HEK293 (cell line): ENCODE results near the gene MICAL3.

Source experiments
- CTCF ChIA-PET: fragments of 350-600 bp; formaldehyde crosslinking; extraction: SDS; loops from one replicate; lab custom pipeline; 2021; ENCODE audit warnings: antibody characterized with exemption; lab: Yijun Ruan, JAX
- POLR2A ChIA-PET: fragments of 300-600 bp; formaldehyde crosslinking; extraction: SDS; loops from one replicate; lab custom pipeline; 2020; ENCODE audit warnings: antibody characterized with exemption, inconsistent platforms; lab: Yijun Ruan, JAX
- H3K27ac ChIP-seq: fragments of 200-500 bp; sonication (Bioruptor generic); 2 replicates; pipeline ENCODE4 v1.5.1; 2014; ENCODE audit warnings: low read depth, low read length, control low read depth, inconsistent platforms; ENCODE audit errors: extremely low read depth
- H3K36me3 ChIP-seq, 2 experiments: fragments of 200-500 bp in 1 of 2; sonication (Bioruptor generic) in 1 of 2; 1 replicate in 1 of 2; 2 replicates in 1 of 2; pipeline ENCODE4 v1.5.1; 2014 to 2017; ENCODE audit warnings: inconsistent platforms in 2 of 2, low read length in 2 of 2; ENCODE audit not compliant: control insufficient read depth in 2 of 2, insufficient read depth in 1 of 2
- H3K4me1 ChIP-seq: fragments of 200-500 bp; sonication (Bioruptor generic); 2 replicates; pipeline ENCODE4 v1.5.1; 2014; ENCODE audit warnings: mild to moderate bottlenecking, low read length, inconsistent platforms; ENCODE audit not compliant: control insufficient read depth, insufficient read depth
- H3K4me3 ChIP-seq: 2 replicates; pipeline ENCODE4 v1.5.1; 2011; ENCODE audit warnings: low read depth, mild to moderate bottlenecking, control low read depth, low read length, moderate library complexity
- H3K9me3 ChIP-seq: fragments of 200-500 bp; sonication (Bioruptor generic); 2 replicates; pipeline ENCODE4 v1.5.1; 2014; ENCODE audit warnings: low read depth, low read length, inconsistent platforms; ENCODE audit not compliant: control insufficient read depth, insufficient read depth
- GLI4 ChIP-seq: fragments of 450-650 bp; formaldehyde crosslinking; IDR thresholded peaks from 2 replicates; pipeline ENCODE4 v1.5.1; 2016; ENCODE audit warnings: missing biosample characterization, missing genetic modification characterization
- GLIS1 ChIP-seq: fragments of 450-650 bp; formaldehyde crosslinking; IDR thresholded peaks from 2 replicates; pipeline ENCODE4 v1.5.1; 2016; ENCODE audit warnings: missing biosample characterization, missing genetic modification characterization
- MZF1 ChIP-seq: fragments of 450-650 bp; formaldehyde crosslinking; IDR thresholded peaks from 2 replicates; pipeline ENCODE4 v1.5.1; 2017; ENCODE audit warnings: missing biosample characterization, missing genetic modification characterization, borderline replicate concordance
- SALL2 ChIP-seq: fragments of 450-650 bp; formaldehyde crosslinking; IDR thresholded peaks from 2 replicates; pipeline ENCODE4 v1.5.0; 2017; ENCODE audit warnings: missing biosample characterization, mild to moderate bottlenecking, missing genetic modification characterization, borderline replicate concordance
- SCRT1 ChIP-seq: fragments of 450-650 bp; formaldehyde crosslinking; IDR thresholded peaks from 2 replicates; pipeline ENCODE4 v1.5.1; 2016; ENCODE audit warnings: missing biosample characterization, missing genetic modification characterization, borderline replicate concordance
- TCF7L2 ChIP-seq: IDR thresholded peaks from 2 replicates; pipeline ENCODE4 v1.6.1; 2011; ENCODE audit warnings: low read depth, mild to moderate bottlenecking, inconsistent platforms, low read length, moderate library complexity, borderline replicate concordance
- YY1 ChIP-seq: fragments of 450-650 bp; formaldehyde crosslinking; IDR thresholded peaks from 2 replicates; pipeline ENCODE4 v1.5.1; 2018; ENCODE audit warnings: missing biosample characterization, missing genetic modification characterization
- ZBTB20 ChIP-seq: fragments of 450-650 bp; formaldehyde crosslinking; IDR thresholded peaks from 2 replicates; pipeline ENCODE4 v1.5.1; 2016; ENCODE audit warnings: missing biosample characterization, missing genetic modification characterization
- ZNF112 ChIP-seq: fragments of 450-650 bp; formaldehyde crosslinking; IDR thresholded peaks from 2 replicates; pipeline ENCODE4 v1.5.0; 2017; ENCODE audit warnings: missing biosample characterization, missing genetic modification characterization
- ZNF138 ChIP-seq: fragments of 450-650 bp; formaldehyde crosslinking; IDR thresholded peaks from 2 replicates; pipeline ENCODE4 v1.5.1; 2016; ENCODE audit warnings: missing biosample characterization, missing genetic modification characterization, borderline replicate concordance
- ZNF169 ChIP-seq: fragments of 450-650 bp; formaldehyde crosslinking; IDR thresholded peaks from 2 replicates; pipeline ENCODE4 v1.5.1; 2016; ENCODE audit warnings: missing biosample characterization, missing genetic modification characterization
- ZNF24 ChIP-seq: fragments of 450-650 bp; formaldehyde crosslinking; IDR thresholded peaks from 2 replicates; pipeline ENCODE4 v1.5.1; 2016; ENCODE audit warnings: missing biosample characterization, missing genetic modification characterization
- ZNF248 ChIP-seq: fragments of 450-650 bp; formaldehyde crosslinking; IDR thresholded peaks from 2 replicates; pipeline ENCODE4 v1.5.1; 2017; ENCODE audit warnings: missing biosample characterization, missing genetic modification characterization
- ZNF391 ChIP-seq: fragments of 450-650 bp; formaldehyde crosslinking; IDR thresholded peaks from 2 replicates; pipeline ENCODE4 v1.5.1; 2016; ENCODE audit warnings: low read depth, missing biosample characterization, missing genetic modification characterization, borderline replicate concordance
- ZNF433 ChIP-seq: fragments of 450-650 bp; formaldehyde crosslinking; IDR thresholded peaks from 2 replicates; pipeline ENCODE4 v1.5.1; 2016; ENCODE audit warnings: missing biosample characterization, missing genetic modification characterization, low read depth
- ZNF510 ChIP-seq: fragments of 450-650 bp; formaldehyde crosslinking; IDR thresholded peaks from 2 replicates; pipeline ENCODE4 v1.5.1; 2018; ENCODE audit warnings: mild to moderate bottlenecking, missing genetic modification characterization, missing biosample characterization; ENCODE audit not compliant: insufficient replicate concordance
- ZNF548 ChIP-seq: fragments of 450-650 bp; formaldehyde crosslinking; IDR thresholded peaks from 2 replicates; pipeline ENCODE4 v1.5.1; 2016; ENCODE audit warnings: missing biosample characterization, missing genetic modification characterization
- ZNF585B ChIP-seq: fragments of 450-650 bp; formaldehyde crosslinking; IDR thresholded peaks from 2 replicates; pipeline ENCODE4 v1.5.1; 2016; ENCODE audit warnings: missing biosample characterization, missing genetic modification characterization
- ZNF623 ChIP-seq: fragments of 450-650 bp; formaldehyde crosslinking; IDR thresholded peaks from 2 replicates; pipeline ENCODE4 v1.5.1; 2016; ENCODE audit warnings: missing biosample characterization, missing genetic modification characterization
- ZNF629 ChIP-seq: fragments of 450-650 bp; formaldehyde crosslinking; IDR thresholded peaks from 2 replicates; pipeline ENCODE4 v1.5.1; 2017; ENCODE audit warnings: missing biosample characterization, missing genetic modification characterization
- ZNF658 ChIP-seq: fragments of 450-650 bp; formaldehyde crosslinking; IDR thresholded peaks from 2 replicates; pipeline ENCODE4; 2016; ENCODE audit warnings: missing biosample characterization, missing genetic modification characterization
- ZNF785 ChIP-seq: fragments of 450-650 bp; formaldehyde crosslinking; IDR thresholded peaks from 2 replicates; pipeline ENCODE4 v1.5.1; 2016; ENCODE audit warnings: missing biosample characterization, missing genetic modification characterization
- ZNF792 ChIP-seq: fragments of 450-650 bp; formaldehyde crosslinking; IDR thresholded peaks from 2 replicates; pipeline ENCODE4 v1.5.1; 2016; ENCODE audit warnings: missing biosample characterization, missing genetic modification characterization
- ZNF837 ChIP-seq: fragments of 450-650 bp; formaldehyde crosslinking; IDR thresholded peaks from 2 replicates; pipeline ENCODE4 v1.5.1; 2016; ENCODE audit warnings: missing biosample characterization, missing genetic modification characterization
- TF ChIP-seq, protein P1 (sequence below): fragments of 450-650 bp; formaldehyde crosslinking; IDR thresholded peaks from 2 replicates; pipeline ENCODE4 v1.5.1; 2016; ENCODE audit warnings: missing biosample characterization, missing genetic modification characterization
- TF ChIP-seq, protein P2 (sequence below): fragments of 450-650 bp; IDR thresholded peaks from 2 replicates; pipeline ENCODE4 v1.5.1; 2018; ENCODE audit warnings: missing biosample characterization, missing genetic modification characterization
- TF ChIP-seq, protein P3 (sequence below): fragments of 450-650 bp; IDR thresholded peaks from 2 replicates; pipeline ENCODE4 v1.5.1; 2018; ENCODE audit warnings: missing biosample characterization, mild to moderate bottlenecking, missing genetic modification characterization
- TF ChIP-seq, protein P4 (sequence below): fragments of 450-650 bp; formaldehyde crosslinking; IDR thresholded peaks from 2 replicates; pipeline ENCODE4 v1.5.1; 2016; ENCODE audit warnings: missing biosample characterization, missing genetic modification characterization, low read depth

The MICAL3 gene

DNA sequence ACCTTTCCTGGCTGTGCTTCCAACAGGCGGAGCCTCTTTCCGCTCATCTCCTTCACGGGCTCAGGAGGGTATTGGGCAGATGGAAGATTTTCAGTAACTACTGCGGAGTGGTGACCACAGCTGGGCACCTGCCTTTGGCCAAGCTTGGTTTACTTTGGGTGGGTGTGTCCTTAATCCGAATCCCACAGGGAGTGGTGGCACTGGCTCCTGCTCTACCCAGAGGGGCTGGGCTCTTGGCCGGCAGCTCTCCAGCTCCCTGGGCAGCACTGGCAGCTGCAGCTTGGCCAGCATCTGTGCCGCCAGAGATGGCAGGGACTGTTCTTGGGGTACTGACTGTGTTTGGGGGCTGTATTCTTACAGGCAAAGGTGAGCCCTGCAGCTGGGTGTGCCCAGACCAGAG lies 279.9 kb downstream of the MICAL3 start:
- ChIA-PET POLR2A (no interaction called here), CTCF (interaction anchor here (0.8 to 7.1 kb wide), 8 partner anchors 10 to 332 kb away, joined by 3 to 74 read pairs (median 6); partner anchors contain the start of gene PEX26)
- no peak overlapping the region for H3K4me3 ChIP-seq
- no peaks in the 10 kb centered on the region for H3K4me1 ChIP-seq
- no peaks in the 10 kb centered on the region for H3K9me3 ChIP-seq
- peaks cover 0 to 3% of the 10 kb centered on the region in 2 experiments; a peak in 1 of 3 replicates for H3K36me3 ChIP-seq
- H3K27ac ChIP-seq, result no peak overlapping the region
- TF ChIP-seq SALL2 (tag by site-specific recombination) (no peak), ZNF433 (tag by site-specific recombination) (no peak), YY1 (tag by site-specific recombination) (no peak), MZF1 (tag by site-specific recombination) (no peak), ZNF629 (tag by site-specific recombination) (no peak), ZNF792 (no peak), ZNF785 (tag by site-specific recombination) (no peak), ZNF248 (no peak), ZNF658 (tag by site-specific recombination) (no peak), GLI4 (tag by site-specific recombination) (no peak), TCF7L2 (no peak), ZNF112 (no peak), ZBTB20 (tag by site-specific recombination) (no peak), ZNF837 (tag by site-specific recombination) (no peak), ZNF24 (tag by site-specific recombination) (no peak), ZNF548 (tag by site-specific recombination) (no peak), ZNF138 (no peak)
- TF ChIP-seq, protein P1, sequence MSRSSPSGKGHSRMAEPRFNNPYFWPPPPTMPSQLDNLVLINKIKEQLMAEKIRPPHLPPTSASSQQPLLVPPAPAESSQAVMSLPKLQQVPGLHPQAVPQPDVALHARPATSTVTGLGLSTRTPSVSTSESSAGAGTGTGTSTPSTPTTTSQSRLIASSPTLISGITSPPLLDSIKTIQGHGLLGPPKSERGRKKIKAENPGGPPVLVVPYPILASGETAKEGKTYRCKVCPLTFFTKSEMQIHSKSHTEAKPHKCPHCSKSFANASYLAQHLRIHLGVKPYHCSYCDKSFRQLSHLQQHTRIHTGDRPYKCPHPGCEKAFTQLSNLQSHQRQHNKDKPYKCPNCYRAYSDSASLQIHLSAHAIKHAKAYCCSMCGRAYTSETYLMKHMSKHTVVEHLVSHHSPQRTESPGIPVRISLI (tag by site-specific recombination), result no peak
- TF ChIP-seq, protein P2, sequence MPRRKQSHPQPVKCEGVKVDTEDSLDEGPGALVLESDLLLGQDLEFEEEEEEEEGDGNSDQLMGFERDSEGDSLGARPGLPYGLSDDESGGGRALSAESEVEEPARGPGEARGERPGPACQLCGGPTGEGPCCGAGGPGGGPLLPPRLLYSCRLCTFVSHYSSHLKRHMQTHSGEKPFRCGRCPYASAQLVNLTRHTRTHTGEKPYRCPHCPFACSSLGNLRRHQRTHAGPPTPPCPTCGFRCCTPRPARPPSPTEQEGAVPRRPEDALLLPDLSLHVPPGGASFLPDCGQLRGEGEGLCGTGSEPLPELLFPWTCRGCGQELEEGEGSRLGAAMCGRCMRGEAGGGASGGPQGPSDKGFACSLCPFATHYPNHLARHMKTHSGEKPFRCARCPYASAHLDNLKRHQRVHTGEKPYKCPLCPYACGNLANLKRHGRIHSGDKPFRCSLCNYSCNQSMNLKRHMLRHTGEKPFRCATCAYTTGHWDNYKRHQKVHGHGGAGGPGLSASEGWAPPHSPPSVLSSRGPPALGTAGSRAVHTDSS, result no peak
- TF ChIP-seq, protein P3, sequence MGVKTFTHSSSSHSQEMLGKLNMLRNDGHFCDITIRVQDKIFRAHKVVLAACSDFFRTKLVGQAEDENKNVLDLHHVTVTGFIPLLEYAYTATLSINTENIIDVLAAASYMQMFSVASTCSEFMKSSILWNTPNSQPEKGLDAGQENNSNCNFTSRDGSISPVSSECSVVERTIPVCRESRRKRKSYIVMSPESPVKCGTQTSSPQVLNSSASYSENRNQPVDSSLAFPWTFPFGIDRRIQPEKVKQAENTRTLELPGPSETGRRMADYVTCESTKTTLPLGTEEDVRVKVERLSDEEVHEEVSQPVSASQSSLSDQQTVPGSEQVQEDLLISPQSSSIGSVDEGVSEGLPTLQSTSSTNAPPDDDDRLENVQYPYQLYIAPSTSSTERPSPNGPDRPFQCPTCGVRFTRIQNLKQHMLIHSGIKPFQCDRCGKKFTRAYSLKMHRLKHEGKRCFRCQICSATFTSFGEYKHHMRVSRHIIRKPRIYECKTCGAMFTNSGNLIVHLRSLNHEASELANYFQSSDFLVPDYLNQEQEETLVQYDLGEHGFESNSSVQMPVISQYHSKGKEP (tag by site-specific recombination), result no peak

DNA sequence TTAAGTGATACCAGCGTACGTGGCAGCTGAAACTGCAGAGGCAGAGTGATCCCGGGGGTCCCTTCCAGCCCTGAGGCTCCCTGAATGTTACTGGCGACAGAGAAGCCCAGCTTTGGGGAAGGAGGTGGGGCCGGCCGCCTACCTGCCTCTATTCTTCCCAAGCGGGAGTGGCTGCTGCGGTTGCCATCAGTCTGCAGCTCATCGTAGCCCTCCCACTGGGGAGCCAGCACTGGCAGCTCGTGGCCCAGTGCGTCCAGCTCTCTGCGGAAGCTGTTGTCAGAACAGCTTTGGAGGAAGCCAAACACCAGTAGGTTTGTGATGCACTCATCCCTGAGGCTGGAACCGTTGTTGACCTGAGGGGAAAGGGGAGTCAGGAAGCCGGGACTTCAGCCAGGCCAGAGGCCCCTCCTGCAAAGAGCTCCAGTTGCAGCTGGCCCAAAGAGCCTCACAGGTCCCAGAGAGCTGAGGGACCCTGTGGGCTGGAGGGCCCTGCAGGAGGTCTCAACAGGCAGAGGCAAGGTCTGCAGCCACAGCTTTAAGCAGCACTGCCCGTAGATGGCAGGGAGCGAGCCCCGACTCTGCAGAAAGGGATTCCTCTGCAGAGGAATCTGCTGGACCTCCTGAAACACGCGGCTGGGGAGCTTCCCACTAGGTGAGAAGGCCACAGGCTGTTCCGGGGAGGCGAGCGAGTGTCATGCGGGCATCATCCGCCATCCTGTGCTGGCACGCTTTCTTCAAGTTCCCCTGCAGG lies 280.5 kb downstream of the MICAL3 start:
- Histone ChIP-seq H3K9me3 (no peaks in the 10 kb centered on the region), H3K4me1 (no peaks in the 10 kb centered on the region), H3K27ac (no peak overlapping the region)
- ChIA-PET POLR2A (no interaction called here), CTCF (interaction anchor here (0.6 to 7.1 kb wide), 16 partner anchors 9 to 332 kb away, joined by 3 to 74 read pairs (median 6); partner anchors contain the start of genes BID and PEX26)
- no peak for TF ChIP-seq ZNF510 (tag by site-specific recombination)
- 0 out of 2 replicates have a peak, but pooled peaks have one; percentile 37 for TF ChIP-seq GLIS1
- TF ChIP-seq, protein P4, sequence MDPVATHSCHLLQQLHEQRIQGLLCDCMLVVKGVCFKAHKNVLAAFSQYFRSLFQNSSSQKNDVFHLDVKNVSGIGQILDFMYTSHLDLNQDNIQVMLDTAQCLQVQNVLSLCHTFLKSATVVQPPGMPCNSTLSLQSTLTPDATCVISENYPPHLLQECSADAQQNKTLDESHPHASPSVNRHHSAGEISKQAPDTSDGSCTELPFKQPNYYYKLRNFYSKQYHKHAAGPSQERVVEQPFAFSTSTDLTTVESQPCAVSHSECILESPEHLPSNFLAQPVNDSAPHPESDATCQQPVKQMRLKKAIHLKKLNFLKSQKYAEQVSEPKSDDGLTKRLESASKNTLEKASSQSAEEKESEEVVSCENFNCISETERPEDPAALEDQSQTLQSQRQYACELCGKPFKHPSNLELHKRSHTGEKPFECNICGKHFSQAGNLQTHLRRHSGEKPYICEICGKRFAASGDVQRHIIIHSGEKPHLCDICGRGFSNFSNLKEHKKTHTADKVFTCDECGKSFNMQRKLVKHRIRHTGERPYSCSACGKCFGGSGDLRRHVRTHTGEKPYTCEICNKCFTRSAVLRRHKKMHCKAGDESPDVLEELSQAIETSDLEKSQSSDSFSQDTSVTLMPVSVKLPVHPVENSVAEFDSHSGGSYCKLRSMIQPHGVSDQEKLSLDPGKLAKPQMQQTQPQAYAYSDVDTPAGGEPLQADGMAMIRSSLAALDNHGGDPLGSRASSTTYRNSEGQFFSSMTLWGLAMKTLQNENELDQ, result no peak
- TF ChIP-seq ZNF169, result no peak
- no peak for TF ChIP-seq ZNF391 (tag by site-specific recombination)
- TF ChIP-seq ZNF623, result no peak
- no peak for TF ChIP-seq SCRT1 (tag by site-specific recombination)
- TF ChIP-seq ZNF585B (tag by site-specific recombination), result no peak
- TF ChIP-seq, all 188 proteins: peak for 1
- Histone ChIP-seq H3K4me3 (no peak overlapping the region), H3K36me3 (peaks cover 0 to 5% of the 10 kb centered on the region in 2 experiments; a peak in 1 of 3 replicates)
